AG10803 (cell line): ENCODE results near the gene PRELID3B.

Experiments used
- DNase-seq: peaks from one replicate; pipeline ENCODE4 v3.0.0; 2010; ENCODE audit warnings: low read depth
- H3K4me3 ChIP-seq: 2 replicates; pipeline ENCODE4 v1.5.1; 2011; ENCODE audit warnings: mild to moderate bottlenecking, low read length, control low read depth
- TF ChIP-seq, protein P1 (sequence below): conservative IDR thresholded peaks from 2 replicates; pipeline ENCODE4 v1.5.1; 2011; ENCODE audit warnings: mild to moderate bottlenecking, low read length, control low read depth, inconsistent platforms

Gene PRELID3B

DNA sequence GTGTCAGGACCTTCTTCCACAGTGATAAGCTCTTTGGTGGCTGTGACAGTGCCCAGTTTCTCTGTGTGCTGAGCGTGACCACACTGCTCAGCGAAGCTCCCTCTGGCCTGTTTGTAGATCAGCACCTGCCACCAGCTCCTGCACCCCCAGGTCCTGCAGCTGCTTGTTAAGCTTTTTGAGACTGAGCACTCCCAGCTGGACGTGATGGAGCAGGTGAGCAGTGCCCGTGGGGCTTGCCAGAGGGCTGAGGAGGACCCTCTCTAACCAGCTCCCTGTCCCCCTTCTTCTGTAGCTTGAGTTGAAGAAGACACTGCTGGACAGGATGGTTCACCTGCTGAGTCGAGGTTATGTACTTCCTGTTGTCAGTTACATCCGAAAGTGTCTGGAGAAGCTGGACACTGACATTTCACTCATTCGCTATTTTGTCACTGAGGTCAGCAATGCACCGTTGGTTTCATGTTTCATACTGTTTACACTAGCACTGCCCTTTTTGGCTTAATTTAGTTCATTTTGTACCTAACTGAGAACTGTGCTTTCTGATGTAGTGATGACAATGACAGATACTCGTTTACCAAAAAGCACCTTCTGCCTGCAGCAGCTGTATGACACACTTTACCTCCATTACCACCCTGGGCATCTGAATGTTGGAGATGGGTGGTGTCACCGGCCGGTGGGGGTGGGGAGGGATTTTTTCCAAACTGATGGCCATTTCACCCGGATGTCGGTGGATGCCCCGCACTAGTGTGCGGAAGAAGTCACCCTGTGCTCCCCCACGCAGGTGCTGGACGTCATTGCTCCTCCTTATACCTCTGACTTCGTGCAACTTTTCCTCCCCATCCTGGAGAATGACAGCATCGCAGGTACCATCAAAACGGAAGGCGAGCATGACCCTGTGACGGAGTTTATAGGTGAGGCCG is 49.0 kb downstream of the PRELID3B start:
- TF ChIP-seq, protein P1, sequence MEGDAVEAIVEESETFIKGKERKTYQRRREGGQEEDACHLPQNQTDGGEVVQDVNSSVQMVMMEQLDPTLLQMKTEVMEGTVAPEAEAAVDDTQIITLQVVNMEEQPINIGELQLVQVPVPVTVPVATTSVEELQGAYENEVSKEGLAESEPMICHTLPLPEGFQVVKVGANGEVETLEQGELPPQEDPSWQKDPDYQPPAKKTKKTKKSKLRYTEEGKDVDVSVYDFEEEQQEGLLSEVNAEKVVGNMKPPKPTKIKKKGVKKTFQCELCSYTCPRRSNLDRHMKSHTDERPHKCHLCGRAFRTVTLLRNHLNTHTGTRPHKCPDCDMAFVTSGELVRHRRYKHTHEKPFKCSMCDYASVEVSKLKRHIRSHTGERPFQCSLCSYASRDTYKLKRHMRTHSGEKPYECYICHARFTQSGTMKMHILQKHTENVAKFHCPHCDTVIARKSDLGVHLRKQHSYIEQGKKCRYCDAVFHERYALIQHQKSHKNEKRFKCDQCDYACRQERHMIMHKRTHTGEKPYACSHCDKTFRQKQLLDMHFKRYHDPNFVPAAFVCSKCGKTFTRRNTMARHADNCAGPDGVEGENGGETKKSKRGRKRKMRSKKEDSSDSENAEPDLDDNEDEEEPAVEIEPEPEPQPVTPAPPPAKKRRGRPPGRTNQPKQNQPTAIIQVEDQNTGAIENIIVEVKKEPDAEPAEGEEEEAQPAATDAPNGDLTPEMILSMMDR: no peak
- no peak overlapping the region for H3K4me3 ChIP-seq
- DNase-seq: no peak

DNA sequence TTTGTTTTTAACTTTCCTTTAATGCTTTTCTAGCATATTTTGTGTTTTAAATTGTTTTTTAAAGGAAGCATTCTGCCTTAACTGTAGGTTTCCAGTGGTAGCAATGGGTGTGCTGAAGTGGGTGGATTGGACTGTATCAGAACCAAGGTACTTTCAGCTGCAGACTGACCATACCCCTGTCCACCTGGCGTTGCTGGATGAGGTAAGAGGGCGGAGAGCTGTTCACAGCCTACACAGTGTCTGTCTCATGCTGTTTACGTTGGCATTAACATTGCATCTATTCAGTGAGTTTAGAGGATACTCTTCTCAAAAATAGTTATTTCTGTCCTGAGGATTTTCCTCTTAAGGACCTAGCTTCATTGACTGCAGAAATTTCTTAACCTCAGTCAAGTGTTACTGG is 49.7 kb downstream of the PRELID3B start:
- no peak for DNase-seq
- TF ChIP-seq, protein P1: no peak
- H3K4me3 ChIP-seq: no peak overlapping the region

DNA sequence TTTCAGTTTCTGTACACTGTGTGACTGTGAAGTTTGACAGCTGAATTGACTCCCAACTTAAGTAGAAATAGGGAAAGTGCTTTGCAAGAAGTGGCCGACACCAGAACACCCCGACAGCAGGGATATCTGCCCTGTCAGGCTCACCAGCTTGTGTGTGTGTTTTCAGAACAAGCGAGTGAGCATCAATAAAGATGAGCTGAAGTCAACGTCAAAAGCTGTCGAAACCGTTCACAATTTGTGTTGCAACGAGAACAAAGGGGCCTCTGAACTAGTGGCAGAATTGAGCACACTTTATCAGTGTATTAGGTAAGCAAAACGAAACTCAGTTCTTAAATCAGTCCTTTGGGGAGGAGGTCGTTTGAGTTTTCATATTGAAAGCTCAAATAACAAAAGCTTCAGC is 50.9 kb downstream of the PRELID3B start:
- TF ChIP-seq, protein P1: no peak
- no peak overlapping the region for H3K4me3 ChIP-seq
- no peak for DNase-seq

DNA sequence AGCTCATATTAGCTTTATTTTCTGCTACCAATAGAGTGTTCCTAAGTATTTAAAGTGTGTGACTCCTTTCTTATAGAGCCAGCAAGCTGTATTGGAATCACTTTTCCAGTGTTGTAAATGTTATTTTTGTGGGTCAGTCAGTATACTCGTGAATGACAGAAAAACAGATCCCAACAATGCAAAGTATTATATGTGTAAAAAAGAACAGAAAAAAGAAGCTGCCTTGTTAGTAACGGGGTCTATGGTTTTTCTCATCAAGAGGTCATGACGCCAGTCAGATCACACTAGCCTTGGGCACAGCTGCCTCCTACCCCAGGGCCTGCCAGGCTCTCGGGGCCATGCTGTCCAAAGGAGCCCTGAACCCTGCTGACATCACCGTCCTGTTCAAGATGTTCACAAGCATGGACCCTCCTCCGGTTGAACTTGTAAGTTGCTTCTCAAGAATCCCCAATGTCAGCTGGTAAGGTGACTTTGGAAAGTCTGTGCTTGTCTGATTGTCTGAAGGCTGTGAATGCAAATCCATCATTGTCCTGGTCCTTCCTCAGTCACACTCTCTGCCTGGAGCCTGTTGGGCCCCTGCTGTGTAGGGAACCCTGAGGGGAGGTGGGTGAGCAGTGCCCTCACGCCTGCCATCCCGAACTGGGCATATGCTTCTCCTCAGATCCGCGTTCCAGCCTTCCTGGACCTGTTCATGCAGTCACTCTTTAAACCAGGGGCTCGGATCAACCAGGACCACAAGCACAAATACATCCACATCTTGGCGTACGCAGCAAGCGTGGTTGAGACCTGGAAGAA is 51.7 kb downstream of the PRELID3B start:
- no peak for DNase-seq
- no peak overlapping the region for H3K4me3 ChIP-seq
- TF ChIP-seq, protein P1: no peak

DNA sequence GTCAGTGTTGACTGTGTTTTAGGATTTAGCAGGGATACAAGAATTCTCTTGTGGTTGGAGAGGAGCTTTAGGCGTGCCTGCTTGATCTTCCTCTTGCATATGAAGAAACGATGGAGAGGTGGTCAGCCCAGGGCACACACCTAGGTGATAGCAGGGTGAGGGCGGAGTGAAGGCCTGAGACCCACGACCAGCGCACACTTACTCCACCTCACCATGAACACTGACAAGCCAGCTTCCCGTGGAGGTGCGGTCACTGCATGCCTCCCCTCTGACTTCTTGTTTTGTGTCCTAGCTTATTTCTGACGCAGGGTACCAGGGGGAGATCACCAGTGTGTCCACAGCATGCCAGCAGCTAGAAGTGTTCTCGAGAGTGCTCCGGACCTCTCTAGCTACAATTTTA is 53.4 kb downstream of the PRELID3B start:
- H3K4me3 ChIP-seq: no peak overlapping the region
- TF ChIP-seq, protein P1: no peak
- no peak for DNase-seq

DNA sequence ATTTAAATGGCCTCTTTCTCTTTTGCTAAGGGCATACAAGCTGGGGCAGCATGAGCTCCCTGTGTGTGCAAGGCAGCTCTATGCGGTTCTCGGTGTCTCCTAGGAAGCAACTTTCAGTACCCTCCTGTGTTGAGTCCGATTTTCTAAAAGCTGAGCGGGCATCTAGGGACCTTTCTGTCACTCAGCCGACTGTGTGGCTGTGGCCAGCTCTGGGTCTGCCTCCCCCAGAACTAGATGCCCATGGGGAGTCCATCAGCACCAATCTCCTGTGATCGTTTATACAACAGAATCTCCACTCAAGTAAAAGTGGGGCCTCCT is 54.1 kb downstream of the PRELID3B start:
- no peak for DNase-seq
- TF ChIP-seq, protein P1: no peak
- H3K4me3 ChIP-seq: no peak overlapping the region
